Brain microvascular endothelial cell (primary cell): Measurements from ENCODE around the gene LETMD1.

Experiments used
- DNase-seq: peaks from one replicate; pipeline ENCODE4 v3.0.0-alpha.2; 2020
- H3K27ac ChIP-seq: fragments of 250-450 bp; sonication (Bioruptor Pico); 2 replicates; pipeline ENCODE4 v1.5.1; 2020; ENCODE audit warnings: mild to moderate bottlenecking, moderate library complexity
- H3K27me3 ChIP-seq: fragments of 250-450 bp; sonication (Bioruptor Pico); replicated peaks from 2 replicates; pipeline ENCODE4 v1.5.1; 2020; ENCODE audit warnings: mild to moderate bottlenecking
- H3K36me3 ChIP-seq: fragments of 250-450 bp; sonication (Bioruptor Pico); replicated peaks from 2 replicates; pipeline ENCODE4 v1.5.1; 2020; ENCODE audit warnings: mild to moderate bottlenecking
- H3K4me3 ChIP-seq: 2 replicates; pipeline ENCODE4 v1.5.1; 2011; ENCODE audit warnings: low read depth, mild to moderate bottlenecking, control low read depth, low read length, moderate library complexity
- CTCF ChIP-seq: IDR thresholded peaks from 2 replicates; pipeline ENCODE4 v1.5.1; 2011; ENCODE audit warnings: low read depth, mild to moderate bottlenecking, moderate library complexity, low read length, control low read depth, inconsistent platforms; ENCODE audit errors: missing control alignments
- in situ Hi-C: cut with HindIII; loops from 2 replicates; pipeline ENCODE4 v1.10.0; 2017; ENCODE audit warnings: low sequenced_read_pairs, low pct_ligation_motif_present

The LETMD1 gene

GRCh38 chr12:51048661-51049251 lies 629 bp downstream of the LETMD1 start:
- Histone ChIP-seq H3K4me3 (peak overlapping the region; percentile 91), H3K27ac (no peak overlapping the region), H3K27me3 (no peaks in the 10 kb centered on the region), H3K36me3 (peaks cover 9% of the 10 kb centered on the region)
- in situ Hi-C loops: no loop called here
- TF ChIP-seq CTCF: no peak
- DNase-seq: no peak

GRCh38 chr12:51049525-51049924 lies 1.4 kb downstream of the LETMD1 start:
- DNase-seq: no peak
- Histone ChIP-seq H3K27ac (no peak overlapping the region), H3K36me3 (peaks cover 14% of the 10 kb centered on the region), H3K4me3 (peak overlapping the region; percentile 91), H3K27me3 (no peaks in the 10 kb centered on the region)
- TF ChIP-seq CTCF: no peak
- in situ Hi-C loops: no loop called here

GRCh38 chr12:51051787-51052186 lies 3.7 kb downstream of the LETMD1 start:
- Histone ChIP-seq H3K27ac (no peak overlapping the region), H3K4me3 (no peak overlapping the region), H3K27me3 (no peaks in the 10 kb centered on the region), H3K36me3 (peaks cover 25% of the 10 kb centered on the region)
- in situ Hi-C loops: no loop called here
- TF ChIP-seq CTCF: no peak
- no peak for DNase-seq

GRCh38 chr12:51055060-51055459 lies 6.9 kb downstream of the LETMD1 start:
- Histone ChIP-seq H3K27me3 (no peaks in the 10 kb centered on the region), H3K36me3 (peaks cover 52% of the 10 kb centered on the region), H3K4me3 (no peak overlapping the region), H3K27ac (no peak overlapping the region)
- no peak for DNase-seq
- in situ Hi-C loops: no loop called here
- TF ChIP-seq CTCF: no peak

GRCh38 chr12:51056242-51056641 lies 8.1 kb downstream of the LETMD1 start:
- TF ChIP-seq CTCF: no peak
- Histone ChIP-seq H3K4me3 (no peak overlapping the region), H3K27ac (no peak overlapping the region), H3K36me3 (peaks cover 57% of the 10 kb centered on the region), H3K27me3 (no peaks in the 10 kb centered on the region)
- peak; percentile 15 for DNase-seq
- in situ Hi-C loops: no loop called here

- H3K27me3 ChIP-seq: no peaks in the 10 kb centered on the region
- no peak for DNase-seq
- in situ Hi-C loops: no loop called here
- H3K27ac ChIP-seq: no peak overlapping the region
- H3K36me3 ChIP-seq: peaks cover 75% of the 10 kb centered on the region
- H3K4me3 ChIP-seq: no peak overlapping the region
- no peak for TF ChIP-seq CTCF
Measured at GRCh38 chr12:51059086-51059485, 11.0 kb downstream of the LETMD1 start.
